EH (cell line): ENCODE results near the gene ADAM15.

Experiments
- DNase-seq: peaks from one replicate; pipeline ENCODE4 v3.0.0-alpha.2; 2015; ENCODE audit warnings: low read depth

Gene ADAM15

DNA sequence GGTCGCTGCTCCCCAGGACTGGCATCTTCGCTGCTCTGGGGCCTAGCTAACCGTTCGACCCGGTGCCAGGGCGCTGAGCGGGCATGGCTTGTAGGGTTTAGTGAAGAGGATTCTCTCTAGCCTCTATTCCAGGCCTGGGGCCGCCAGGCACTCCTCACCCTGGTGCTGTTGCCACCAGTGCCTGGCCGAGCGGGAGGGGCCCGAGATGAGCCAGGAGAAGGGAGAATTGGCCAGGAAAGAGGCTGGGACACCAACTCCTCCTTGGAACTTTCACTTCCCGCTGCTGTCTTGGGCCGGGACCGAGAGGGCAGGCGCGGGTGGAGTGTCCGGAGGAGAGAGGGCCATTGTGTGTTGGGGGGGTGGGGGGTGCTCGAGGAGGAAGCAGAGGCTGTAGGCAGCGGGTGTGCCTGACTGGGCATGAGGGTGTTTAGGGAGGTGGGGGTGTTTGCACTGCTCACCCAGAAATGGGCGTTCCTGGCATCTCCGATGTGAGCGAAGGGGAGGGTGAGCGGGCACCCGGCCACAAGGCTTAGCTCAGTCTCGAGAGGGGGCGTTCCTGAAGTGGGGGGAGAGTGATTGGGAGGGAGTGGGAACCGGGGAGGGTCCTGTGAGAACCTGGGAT, 772 bp downstream of the ADAM15 start:
- peak; percentile 46 for DNase-seq

DNA sequence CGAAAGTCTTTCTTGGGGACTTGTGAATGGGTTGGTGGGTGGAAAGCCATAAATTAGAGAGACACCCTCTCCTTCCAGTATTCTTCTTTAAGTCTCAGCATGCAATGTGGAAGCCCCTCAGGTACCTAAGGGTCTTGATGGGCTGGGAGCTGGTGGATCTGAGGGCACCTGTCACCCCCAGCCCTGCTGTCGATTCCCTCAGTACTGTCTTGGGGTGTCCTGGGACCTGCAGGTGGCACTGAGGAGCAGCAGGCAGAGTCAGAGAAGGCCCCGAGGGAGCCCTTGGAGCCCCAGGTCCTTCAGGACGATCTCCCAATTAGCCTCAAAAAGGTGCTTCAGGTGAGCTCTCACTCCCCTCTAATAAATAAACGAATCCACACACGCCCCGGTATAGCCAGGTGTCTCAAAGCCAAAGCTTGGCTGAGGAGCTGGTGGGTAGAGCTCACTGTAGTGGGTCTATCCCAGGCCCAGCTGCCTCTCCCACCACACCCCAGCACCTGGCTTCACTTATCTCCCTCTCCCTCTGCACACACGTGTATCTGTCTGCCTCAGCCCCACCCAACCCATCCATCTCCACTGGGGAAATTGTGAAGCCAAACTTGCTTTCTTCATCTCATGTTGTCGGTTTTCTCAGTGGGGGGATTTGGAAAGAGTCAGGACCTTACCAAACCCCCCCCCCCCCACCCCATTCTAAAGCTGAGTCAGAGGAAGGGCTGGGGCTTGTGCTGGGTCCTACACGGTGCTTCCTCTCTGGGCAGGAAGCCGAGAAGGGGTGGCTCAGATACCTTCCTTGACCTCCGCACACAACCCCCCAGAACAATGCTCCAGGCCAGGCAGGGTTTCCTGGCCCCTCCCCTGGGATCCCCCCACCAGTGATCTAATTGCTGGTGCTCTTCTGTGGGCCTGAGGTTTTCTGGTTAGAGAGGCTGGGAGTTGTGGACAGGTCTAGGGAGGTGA, 1.6 kb downstream of the ADAM15 start:
- DNase-seq, result peak; percentile 18

DNA sequence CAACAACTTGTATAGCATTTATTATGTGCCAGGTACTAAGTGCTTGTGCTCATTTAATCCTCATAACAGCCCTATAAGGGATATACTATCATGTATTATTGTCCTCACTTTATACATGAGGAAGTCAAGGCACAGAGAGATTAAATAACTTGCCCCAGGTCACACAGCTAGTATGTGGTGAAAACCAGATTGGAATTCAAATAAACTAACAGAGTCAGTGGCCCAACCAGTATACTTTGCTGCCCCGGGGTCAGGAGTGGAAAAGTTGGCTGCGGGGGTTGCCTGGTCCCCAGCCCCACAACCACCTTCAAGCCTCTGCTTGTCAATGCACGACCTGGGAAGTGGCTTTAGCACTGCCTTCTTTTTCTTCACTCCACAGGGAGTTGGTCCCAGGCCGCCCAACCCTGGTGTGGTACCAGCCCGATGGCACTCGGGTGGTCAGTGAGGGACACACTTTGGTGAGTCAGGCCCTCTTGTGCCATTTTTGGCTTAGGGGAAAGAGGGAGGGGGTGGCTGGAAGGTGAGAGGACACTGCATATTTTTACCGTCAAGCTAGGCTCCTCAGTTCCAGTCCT, 2.5 kb downstream of the ADAM15 start:
- no peak for DNase-seq

DNA sequence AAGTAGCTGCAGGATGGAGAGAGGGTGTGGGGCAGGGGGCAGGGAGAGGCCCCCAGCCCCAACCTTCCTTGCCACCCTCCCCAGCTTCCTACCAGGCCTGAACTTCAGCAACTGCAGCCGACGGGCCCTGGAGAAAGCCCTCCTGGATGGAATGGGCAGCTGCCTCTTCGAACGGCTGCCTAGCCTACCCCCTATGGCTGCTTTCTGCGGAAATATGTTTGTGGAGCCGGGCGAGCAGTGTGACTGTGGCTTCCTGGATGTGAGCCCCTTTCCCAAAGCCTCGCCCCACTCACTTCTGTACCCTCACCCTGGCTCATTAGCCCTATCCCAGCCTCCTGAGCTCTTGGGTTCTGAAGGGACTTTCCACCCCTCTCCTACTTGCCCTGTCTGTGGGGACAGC, 6.0 kb downstream of the ADAM15 start:
- DNase-seq, result no peak

DNA sequence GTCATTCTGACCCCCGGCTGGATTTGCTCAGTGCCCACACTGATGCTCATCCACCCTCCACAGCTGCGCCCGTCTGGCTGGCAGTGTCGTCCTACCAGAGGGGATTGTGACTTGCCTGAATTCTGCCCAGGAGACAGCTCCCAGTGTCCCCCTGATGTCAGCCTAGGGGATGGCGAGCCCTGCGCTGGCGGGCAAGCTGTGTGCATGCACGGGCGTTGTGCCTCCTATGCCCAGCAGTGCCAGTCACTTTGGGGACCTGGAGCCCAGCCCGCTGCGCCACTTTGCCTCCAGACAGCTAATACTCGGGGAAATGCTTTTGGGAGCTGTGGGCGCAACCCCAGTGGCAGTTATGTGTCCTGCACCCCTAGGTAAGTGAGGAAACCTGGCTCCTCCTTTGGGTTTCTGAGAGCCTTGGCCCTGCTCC, 6.7 kb downstream of the ADAM15 start:
- DNase-seq, result no peak

DNA sequence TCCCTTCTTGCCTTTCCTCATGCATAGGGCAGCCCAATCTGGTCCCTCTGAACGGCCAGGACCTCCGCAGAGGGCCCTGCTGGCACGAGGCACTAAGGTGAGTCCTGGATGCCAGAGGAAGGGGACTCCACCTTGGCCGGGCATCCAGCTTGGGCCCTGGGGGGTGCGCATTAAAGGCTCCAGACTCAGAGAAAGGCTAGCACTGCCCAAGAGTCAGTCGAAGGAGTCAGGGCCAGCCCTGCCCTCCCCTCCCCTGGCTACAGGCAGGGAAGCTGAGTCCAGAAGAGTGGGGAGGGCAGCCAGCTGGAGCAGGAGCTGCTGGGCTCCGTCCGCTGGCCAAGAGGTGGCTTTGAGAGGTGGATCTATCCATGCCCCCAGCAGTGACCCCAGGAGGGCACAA, 9.6 kb downstream of the ADAM15 start:
- DNase-seq, result no peak

DNA sequence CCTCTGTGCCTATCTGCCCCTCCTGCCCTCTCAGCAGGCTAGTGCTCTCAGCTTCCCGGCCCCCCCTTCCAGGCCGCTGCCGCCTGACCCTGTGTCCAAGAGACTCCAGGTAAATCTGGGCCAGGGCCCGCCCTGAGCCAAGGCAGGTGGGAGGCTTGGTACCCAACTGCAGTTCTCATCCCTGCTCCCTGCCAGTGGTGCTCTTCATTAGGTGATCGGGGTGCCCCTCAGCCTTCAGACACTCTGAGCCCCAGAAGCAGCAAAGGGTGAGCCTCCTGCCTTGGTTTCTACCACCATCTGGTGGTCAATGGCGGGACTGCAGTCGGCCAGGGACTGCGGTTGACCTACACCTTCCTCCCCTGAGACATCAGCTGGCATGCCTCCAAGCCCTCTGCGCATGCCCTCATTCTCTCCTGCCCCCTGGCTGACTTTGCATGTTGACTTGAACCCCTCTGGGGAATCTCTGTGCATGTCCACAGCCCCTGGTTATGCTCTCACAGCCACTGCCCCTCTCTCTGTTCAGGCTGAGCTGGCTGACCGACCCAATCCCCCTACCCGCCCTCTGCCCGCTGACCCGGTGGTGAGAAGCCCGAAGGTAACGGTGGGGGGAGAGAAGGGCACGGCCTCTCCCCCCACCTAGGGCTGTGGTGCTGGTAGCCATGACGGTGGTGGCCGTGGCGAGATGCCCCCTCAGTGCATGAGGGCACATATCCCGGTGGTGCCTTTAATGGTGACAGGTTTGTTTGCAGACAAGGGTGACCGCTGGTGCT, 10.4 kb downstream of the ADAM15 start:
- peak; percentile 78 for DNase-seq

DNA sequence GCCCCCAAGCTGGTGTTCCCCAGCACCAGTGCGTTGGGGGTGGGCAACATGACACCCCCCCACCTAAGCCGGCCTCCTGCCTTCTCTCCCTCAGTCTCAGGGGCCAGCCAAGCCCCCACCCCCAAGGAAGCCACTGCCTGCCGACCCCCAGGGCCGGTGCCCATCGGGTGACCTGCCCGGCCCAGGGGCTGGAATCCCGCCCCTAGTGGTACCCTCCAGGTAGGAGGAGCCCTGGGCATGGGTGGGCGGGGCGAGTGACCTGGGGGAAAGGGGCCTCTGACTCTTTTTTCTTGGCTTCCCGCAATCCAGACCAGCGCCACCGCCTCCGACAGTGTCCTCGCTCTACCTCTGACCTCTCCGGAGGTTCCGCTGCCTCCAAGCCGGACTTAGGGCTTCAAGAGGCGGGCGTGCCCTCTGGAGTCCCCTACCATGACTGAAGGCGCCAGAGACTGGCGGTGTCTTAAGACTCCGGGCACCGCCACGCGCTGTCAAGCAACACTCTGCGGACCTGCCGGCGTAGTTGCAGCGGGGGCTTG, 11.1 kb downstream of the ADAM15 start:
- DNase-seq, result no peak

DNA sequence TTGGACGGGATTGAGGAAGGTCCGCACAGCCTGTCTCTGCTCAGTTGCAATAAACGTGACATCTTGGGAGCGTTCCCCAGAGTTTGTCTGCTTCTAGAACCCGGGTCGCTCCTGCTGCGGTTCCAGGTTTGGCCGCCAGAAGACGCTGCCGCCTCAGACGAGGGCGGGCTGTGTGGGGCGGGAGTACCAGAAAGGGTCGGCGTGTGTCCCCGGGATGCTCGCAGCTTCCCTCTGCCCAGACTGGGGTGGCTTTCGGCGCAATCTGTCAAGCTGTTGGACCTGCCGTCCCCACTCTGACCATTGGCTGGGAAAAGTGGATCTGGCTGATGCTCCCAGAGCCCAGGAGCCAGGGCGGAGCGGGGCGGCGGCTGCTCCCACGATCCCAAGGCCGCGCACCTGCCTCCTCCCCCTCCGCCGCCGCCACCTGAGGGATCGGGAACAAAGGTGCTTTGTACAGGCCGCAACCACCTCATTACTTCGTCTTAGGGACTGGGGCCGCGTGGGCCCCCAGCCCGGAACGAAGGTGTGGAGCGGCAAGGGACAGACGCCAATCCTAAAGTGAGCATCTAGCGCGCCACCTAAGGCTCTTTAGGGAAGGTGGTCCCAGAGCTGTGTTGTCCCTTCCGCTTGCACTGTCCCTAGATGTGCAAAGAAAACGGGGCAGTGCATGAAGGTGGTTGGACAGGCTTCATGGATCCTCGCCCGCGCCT, 11.7 kb downstream of the ADAM15 start:
- DNase-seq, result peak; percentile 46

DNA sequence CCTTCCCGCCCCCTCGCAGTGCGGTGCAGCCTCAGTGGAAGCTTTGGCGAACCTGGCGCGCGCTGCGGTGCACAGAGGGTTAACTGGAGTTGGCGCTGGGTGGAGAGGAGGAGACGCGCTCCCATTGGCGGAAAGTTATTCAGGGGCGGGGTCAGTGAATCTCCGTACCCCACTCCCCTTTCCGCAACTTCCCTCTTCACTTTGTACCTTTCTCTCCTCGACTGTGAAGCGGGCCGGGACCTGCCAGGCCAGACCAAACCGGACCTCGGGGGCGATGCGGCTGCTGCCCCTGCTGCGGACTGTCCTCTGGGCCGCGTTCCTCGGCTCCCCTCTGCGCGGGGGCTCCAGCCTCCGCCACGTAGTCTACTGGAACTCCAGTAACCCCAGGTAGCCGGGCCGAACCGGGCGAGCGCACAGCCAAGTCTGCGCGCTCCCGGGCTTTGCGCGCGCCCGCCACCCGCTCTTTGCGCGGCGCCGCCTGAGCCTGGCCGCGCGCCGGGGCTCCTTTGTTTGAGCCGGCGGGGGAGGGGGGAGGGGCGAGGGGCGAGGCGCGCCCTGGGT, 12.5 kb downstream of the ADAM15 start, which contains the start of gene EFNA4:
Gene EFNA4, plus strand, starts transcription at position 191 of the 561 bp plus-strand sequence. Its CDS starts 84 bp downstream, at position 275.
- DNase-seq, result peak; percentile 87

DNA sequence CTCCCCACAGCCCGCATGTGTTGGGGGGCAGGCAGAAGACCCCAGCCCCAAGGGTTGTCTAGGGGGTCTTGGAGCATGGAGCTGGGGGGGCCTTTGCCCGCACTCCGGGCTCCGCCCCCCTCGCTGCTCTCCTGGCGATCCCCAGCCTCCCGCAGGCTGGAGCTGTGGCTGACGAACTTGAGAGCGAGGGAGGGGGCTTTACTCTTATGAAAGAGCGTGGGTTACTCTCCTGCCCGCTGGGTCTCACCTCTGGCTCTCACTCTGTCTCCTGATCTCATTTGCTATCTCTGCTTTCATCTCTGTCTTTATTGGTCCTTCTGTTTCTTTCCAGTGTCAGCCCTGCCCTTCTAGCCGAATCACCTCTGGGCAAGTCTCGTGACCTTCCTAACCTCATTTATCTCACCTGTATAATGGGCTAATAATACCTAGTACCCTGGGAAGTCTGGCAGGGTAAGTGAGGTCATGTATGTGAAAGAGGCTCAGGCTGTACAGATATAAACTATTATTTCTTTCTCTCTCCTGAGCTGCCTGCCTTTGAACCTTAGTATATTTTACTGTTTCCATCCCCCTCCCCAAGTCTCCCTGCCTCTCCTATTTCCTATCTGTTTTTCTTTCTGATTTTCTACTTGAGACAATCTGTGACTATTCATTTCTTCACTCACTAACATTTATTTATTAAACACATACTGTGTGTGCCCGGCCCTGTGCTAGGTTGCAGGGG, 13.2 kb downstream of the ADAM15 start:
- peak; percentile 32 for DNase-seq

DNA sequence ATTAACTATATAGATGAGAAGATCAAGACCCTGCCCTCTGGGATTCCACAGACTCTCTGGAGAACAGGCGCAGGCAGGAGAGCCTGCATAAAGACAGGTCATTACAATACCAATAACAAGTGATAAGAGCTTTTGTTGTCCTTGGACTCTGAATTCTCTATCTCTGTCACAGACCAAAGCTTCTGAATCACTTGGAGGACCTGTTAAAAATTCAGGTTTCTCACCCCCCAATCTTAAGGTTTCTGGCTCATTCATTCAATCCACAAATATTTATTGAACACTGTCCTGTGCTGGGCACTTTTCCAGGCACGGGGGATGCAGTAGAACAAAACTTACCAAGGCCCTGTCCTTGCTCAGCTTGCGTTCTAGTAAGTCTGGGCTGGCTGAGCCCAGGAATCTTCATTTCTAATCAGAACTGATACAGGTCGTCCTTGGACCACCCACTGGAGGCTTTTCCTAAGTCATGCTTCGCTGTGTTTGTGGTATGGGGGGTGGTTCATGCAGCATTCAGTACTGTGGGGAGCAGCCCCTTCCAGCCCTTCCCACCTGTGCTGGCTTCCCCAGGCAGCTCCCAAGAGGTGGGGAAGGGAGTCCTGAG, 13.8 kb downstream of the ADAM15 start:
- DNase-seq, result no peak

DNA sequence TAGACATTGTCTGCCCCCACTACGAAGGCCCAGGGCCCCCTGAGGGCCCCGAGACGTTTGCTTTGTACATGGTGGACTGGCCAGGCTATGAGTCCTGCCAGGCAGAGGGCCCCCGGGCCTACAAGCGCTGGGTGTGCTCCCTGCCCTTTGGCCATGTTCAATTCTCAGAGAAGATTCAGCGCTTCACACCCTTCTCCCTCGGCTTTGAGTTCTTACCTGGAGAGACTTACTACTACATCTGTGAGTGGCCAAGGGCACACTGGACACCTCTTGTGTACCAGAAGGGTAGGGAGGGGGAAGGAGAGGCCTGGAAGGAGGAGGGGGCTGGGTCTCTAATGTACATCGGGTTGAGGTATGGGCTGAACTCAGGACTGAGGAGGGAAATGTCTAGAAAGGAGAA, 15.7 kb downstream of the ADAM15 start:
- DNase-seq, result no peak

DNA sequence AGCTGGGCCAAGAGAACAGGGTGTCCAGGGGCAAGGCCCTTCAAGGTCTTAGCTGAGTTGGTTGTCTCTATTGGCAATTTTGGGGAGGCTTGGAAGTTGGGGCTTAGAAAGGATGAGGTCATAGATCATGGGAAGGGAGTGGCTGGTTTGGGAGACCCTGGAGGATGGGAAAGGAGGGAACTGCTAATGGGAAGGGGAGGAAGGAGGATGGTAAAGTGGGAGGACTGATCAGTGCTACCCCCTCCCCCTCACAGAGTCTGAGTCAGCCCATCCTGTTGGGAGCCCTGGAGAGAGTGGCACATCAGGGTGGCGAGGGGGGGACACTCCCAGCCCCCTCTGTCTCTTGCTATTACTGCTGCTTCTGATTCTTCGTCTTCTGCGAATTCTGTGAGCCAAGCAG, 17.5 kb downstream of the ADAM15 start:
- DNase-seq, result no peak

DNA sequence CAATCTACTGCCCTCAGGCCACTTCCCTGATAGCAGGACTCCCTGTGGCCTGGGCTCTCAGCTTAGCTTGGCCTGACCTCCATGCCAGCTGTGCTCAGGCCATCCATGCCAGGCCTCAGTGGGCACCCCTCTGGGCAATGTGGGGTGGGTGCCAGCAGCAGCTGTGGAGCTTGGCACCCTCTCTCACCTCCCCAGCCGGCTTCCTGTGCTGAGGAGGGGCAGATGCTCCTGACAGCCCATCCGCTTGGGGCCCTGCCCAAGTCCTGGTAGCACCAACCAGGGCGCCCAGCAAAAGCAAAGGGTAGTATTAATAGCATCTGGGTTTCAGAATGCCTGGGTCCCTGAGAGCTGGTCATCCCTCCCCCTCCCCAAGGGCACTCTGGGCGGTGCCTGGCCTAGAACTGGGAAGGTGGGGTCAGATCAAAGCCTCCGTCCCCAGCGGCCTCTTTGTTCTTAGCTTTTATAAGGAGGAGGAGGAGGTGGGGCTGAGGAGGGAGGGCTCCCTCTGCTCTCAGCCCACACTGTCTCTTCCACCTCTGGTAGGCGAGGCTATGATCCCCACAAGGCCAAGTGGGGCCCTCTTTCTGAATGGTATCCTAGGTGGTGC, 18.5 kb downstream of the ADAM15 start:
- DNase-seq, result no peak

DNA sequence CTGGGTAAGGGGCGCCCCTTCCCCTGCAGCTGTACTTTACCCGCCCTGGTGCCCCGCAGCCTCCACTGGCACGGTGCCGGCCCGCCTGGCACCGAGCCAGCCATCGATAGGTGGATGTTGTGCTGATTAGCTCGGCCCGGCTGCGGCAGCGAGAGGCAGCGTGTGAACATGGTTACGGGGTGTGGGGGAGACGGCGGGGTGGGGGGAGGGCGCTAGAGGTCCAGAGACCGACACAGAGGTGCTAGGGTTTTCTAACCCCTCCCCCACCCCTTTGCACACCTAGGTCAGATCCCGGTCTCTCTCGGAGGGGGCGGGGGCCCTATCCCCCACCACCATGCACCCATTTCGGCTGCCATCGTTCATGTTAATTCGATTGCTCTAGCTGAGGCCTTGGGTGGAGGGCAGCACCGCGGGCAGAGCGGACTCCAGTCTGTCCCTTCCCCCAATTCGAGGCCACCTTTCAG, 19.1 kb downstream of the ADAM15 start:
- DNase-seq, result no peak

DNA sequence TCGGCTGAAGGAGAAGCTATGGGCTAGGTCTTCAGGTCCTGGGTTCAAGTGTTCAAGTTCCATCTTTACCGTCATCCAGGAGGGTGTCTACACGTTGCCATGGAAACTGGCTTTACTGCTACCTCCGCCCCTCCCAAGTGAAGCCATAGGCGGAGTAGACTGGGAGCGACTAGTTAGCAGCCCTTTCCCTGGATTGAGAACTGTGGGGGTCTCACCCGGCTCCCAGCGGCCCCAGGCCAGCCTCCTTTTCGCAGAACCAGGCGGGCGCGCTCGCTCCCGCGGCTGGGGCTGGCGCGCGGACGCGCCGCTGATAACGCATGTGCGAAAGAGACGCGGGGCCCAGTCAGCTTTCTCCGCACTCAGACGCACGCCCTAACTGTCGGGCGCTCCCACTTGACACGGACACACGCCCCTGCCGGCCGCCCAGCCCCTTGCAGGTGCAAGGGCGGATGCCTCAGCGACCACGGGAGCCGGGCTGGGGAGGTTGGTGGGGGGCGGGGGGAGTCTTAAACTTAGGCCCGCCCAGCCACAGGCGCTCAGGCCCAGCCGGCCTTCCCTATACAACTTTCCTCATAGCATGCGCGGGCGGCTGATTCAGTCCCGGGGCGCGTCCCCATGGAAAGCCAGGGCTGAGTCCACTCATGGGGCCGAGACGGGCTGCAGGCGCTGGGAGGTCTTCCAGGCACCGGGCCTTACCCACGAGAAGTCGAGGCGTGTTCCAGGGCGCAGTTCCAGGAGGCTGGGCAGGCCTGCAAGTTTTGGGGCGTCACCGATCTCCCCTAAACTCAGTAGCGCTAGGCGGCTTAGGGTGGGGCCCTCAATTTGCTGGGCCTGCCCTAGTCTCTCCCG, 19.8 kb downstream of the ADAM15 start:
- peak; percentile 72 for DNase-seq

DNA sequence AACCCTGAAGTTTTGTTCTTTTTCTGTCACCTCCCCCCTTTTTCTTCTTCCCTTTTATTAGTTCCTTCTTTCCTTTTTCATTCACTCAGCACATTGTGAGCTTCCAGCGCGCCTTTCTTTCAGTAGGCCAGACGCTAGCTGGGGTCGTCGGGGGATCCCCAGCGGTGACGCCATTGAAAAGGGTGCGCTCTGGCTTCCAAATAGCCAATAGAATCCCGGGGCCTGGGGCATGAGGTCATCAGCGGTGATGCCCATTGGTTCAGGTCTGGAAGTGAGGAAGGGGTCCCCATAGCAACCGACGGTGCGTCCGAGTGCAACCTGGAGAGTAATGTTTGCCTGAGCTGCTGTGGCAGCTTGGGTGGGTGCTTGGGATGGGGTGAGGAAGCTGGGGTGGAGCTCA, 20.6 kb downstream of the ADAM15 start:
- DNase-seq, result no peak
